G401 (cell line): ENCODE results near the gene MAU2. TPM values are rescaled to one million over a fixed set of nuclear protein-coding genes. Genes with fewer than 3 reads are reported as not detected.

Experiments used
- DNase-seq: peaks from one replicate; pipeline ENCODE4 v3.0.0-alpha.2; 2015; ENCODE audit warnings: low spot score
- in situ Hi-C: cut with HindIII; loops from 2 replicates; pipeline ENCODE4 v1.10.0; 2016; ENCODE audit warnings: low sequenced_read_pairs, mixed read lengths
- total RNA-seq: library from RNA; depleted of rRNA; stranded (reverse); fragments of >200 nt; shearing (Covaris generic); gene quantifications from 2 replicates; pipeline ENCODE4 v1.2.3, GENCODE V29; 2014; rRNA removed

The MAU2 gene
- total RNA-seq, 1 experiment from 2014 or later, result 25.5 TPM

DNA sequence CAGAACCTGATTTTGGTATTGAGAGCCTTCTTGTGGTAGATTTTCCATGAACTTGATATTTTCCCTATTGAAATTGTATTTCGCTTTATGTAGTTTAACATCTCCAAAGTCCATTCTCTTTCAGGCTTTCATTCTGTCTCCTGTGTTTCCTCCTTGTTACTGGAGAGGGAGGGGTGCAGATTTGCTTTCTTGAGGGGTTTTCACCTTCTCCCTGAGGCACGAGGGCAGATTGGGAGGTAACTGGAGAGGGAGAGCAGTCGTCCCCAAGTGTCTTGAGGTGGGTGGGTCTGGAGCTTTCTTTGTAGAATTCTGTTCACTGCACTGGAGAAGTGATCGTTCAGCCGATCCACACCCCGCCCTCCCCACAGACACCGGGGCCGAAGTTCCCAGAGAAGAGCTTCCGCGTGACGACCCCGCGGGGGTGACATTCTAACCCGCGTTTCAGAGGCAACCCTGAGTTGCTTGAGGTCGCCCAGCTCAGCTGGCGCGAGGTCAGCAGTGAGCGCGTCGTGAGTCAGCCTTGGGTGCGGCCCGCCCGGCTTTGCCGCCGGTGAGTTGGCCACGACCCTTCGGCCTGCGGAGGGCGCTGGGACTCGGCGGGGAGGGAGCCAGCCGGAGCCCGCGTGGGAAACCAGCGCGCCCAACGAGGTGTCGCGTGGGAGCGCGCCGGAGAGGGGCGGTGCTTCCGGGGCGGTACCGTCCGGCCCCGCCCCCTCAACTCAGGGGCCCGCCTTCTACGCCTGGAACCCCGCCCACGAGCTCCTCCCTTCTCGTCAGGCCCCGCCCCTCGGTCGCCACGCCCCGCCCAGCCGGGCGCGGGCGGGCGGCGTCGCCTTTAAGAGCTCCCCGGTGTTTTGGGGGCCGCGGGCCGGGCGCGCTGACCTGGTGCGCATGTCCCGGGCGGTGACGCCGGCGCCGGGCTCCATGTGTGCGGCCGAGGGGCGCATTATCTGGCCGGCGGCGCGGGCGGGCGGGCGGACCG, 84.5 kb downstream of the MAU2 start, which contains the start of gene GATAD2A:
GATAD2A (plus strand) TSS at position 797 of the 982 bp plus-strand sequence. CDS start 59,671 bp downstream, outside the sequence.
- peak; percentile 96 for DNase-seq
- in situ Hi-C loops, result no loop called here

GRCh38 chr19:19405971-19406877, 85.6 kb downstream of the MAU2 start:
- peak; percentile 28 for DNase-seq

GRCh38 chr19:19406878-19407632, 86.4 kb downstream of the MAU2 start:
- in situ Hi-C loops, result no loop called here
- DNase-seq, result peak; percentile 68

More at GRCh38 chr19:19405971-19406877, 85.6 kb downstream of the MAU2 start:
- in situ Hi-C loops, result no loop called here

- in situ Hi-C loops, result no loop called here
- DNase-seq, result no peak
Measured at GRCh38 chr19:19407633-19407930, 87.0 kb downstream of the MAU2 start.

Other genes starting within 250 kb of the MAU2 start
- 58.0 and 60.2 TPM in 2 replicates for gene TMEM161A, start 182.4 kb upstream of the MAU2 start, total RNA-seq
- 2.9 TPM in 1 of 2 replicates, not detected in the other for gene MEF2B, start 150.6 kb upstream of the MAU2 start, total RNA-seq
- 21.4 and 30.2 TPM in 2 replicates for gene BORCS8, start 128.7 kb upstream of the MAU2 start, total RNA-seq
- 131 and 162 TPM in 2 replicates for gene RFXANK, start 128.6 kb upstream of the MAU2 start, total RNA-seq
- gene NR2C2AP, start 117.4 kb upstream of the MAU2 start, total RNA-seq, result 19.1 and 22.2 TPM in 2 replicates
- 0.37 TPM in 1 of 2 replicates, not detected in the other for gene NCAN, start 108.9 kb upstream of the MAU2 start, total RNA-seq
- 2.2 TPM in 1 of 2 replicates, not detected in the other for gene TM6SF2, start 47.5 kb upstream of the MAU2 start, total RNA-seq
- 37.2 and 65.6 TPM in 2 replicates for gene SUGP1, start 320 bp upstream of the MAU2 start, total RNA-seq
- 47.2 and 80.3 TPM in 2 replicates for gene GATAD2A, start 84.8 kb downstream of the MAU2 start, total RNA-seq
- gene TSSK6, start 194.7 kb downstream of the MAU2 start, total RNA-seq, result 2.4 and 8.3 TPM in 2 replicates
- 182 and 261 TPM in 2 replicates for gene NDUFA13, start 195.4 kb downstream of the MAU2 start, total RNA-seq
- gene YJEFN3, start 208.1 kb downstream of the MAU2 start, total RNA-seq, result 0.37 TPM in 2 replicates
- gene CILP2, start 217.4 kb downstream of the MAU2 start, total RNA-seq, result 0.12 and 0.37 TPM in 2 replicates